PC-9 (cell line): ENCODE measurements around the gene PICALM. TPM values are rescaled to one million over a fixed set of nuclear protein-coding genes. Genes with fewer than 3 reads are reported as not detected.

ENCODE experiments used
- BruUV-seq: library from RNA; stranded (reverse); fragments of 400-500 nt; replicated peaks from 2 replicates; lab custom pipeline; 2021; lab: Mats Ljungman, UMichigan
- CTCF ChIA-PET: fragments of 300-600 bp; sonication (Branson Sonifier 250); formaldehyde crosslinking; loops from one replicate; lab custom pipeline; 2022; ENCODE audit warnings: antibody characterized with exemption; lab: Charles Lee
- POLR2A ChIA-PET: fragments of 300-600 bp; sonication (Branson Sonifier 250); formaldehyde crosslinking; loops from one replicate; lab custom pipeline; 2022; ENCODE audit warnings: antibody characterized with exemption; ENCODE audit not compliant: unreplicated experiment; lab: Charles Lee
- DNase-seq, 2 experiments: peaks; one replicate each; pipeline versions ENCODE4 v3.0.0 to v3.0.0-alpha.2; 2015 to 2022; ENCODE audit warnings: mixed read lengths in 1 of 2
- H2AFZ ChIP-seq: fragments of 200-600 bp; sonication (generic); 2 replicates; pipeline ENCODE4 v1.8.1; 2017; ENCODE audit warnings: antibody characterized with exemption
- H3F3A ChIP-seq: fragments of 200-600 bp; sonication (generic); 2 replicates; pipeline ENCODE4 v1.8.1; 2017; ENCODE audit warnings: antibody characterized with exemption, mild to moderate bottlenecking, low read depth; ENCODE audit not compliant: insufficient read depth
- H3K27ac ChIP-seq: fragments of 200-600 bp; sonication (generic); 2 replicates; pipeline ENCODE4 v1.6.1; 2016; ENCODE audit warnings: mixed run types
- H3K27me3 ChIP-seq: fragments of 200-600 bp; sonication (generic); 2 replicates; pipeline ENCODE4 v1.6.1; 2016; ENCODE audit warnings: low read depth, mixed run types; ENCODE audit not compliant: insufficient read depth
- H3K36me3 ChIP-seq: fragments of 200-600 bp; sonication (generic); 2 replicates; pipeline ENCODE4 v1.6.1; 2016; ENCODE audit warnings: low read depth, mixed run types
- H3K4me1 ChIP-seq: fragments of 200-600 bp; sonication (generic); replicated peaks from 2 replicates; pipeline ENCODE4 v1.6.1; 2016; ENCODE audit warnings: mixed run types; ENCODE audit not compliant: insufficient read depth
- H3K4me2 ChIP-seq: fragments of 200-600 bp; sonication (generic); 2 replicates; pipeline ENCODE4 v1.6.1; 2017; ENCODE audit warnings: mixed run types
- H3K4me3 ChIP-seq: fragments of 200-600 bp; sonication (generic); 2 replicates; pipeline ENCODE4 v1.6.1; 2016; ENCODE audit warnings: mixed run types
- H3K79me2 ChIP-seq: fragments of 200-600 bp; sonication (generic); 2 replicates; pipeline ENCODE4 v1.6.1; 2017; ENCODE audit warnings: low read depth, mixed run types
- H3K9me2 ChIP-seq: fragments of 200-600 bp; sonication (generic); 2 replicates; pipeline ENCODE4 v1.8.1; 2017; ENCODE audit warnings: mild to moderate bottlenecking; ENCODE audit not compliant: insufficient read depth
- H3K9me3 ChIP-seq: fragments of 200-600 bp; sonication (generic); 2 replicates; pipeline ENCODE4 v1.8.1; 2016; ENCODE audit warnings: low read depth; ENCODE audit not compliant: insufficient read depth
- H4K20me1 ChIP-seq: fragments of 200-600 bp; sonication (generic); 2 replicates; pipeline ENCODE4 v1.8.1; 2017; ENCODE audit not compliant: insufficient read depth
- EZH2 ChIP-seq: fragments of 200-600 bp; sonication (generic); IDR thresholded peaks from 2 replicates; pipeline ENCODE4 v1.8.0; 2017; ENCODE audit warnings: antibody characterized with exemption, low read depth
- intact Hi-C: fragments of 100-400 bp; cut with micrococcal nuclease; formaldehyde crosslinking; loops from one replicate; pipeline ENCODE4 v1.10.0; 2022; ENCODE audit not compliant: unreplicated experiment
- total RNA-seq: library from RNA; stranded (reverse); gene quantifications from 2 replicates; pipeline ENCODE4 v1.2.3, GENCODE V29; 2021
- TF ChIP-seq, protein P1 (sequence below): fragments of 200-600 bp; sonication (generic); conservative IDR thresholded peaks from 2 replicates; pipeline ENCODE4 v1.6.1; 2017; ENCODE audit warnings: mixed run types, antibody characterized with exemption, mild to moderate bottlenecking, moderate library complexity

The PICALM gene
- total RNA-seq, 1 experiment from 2014 or later: 116 TPM

GRCh38 chr11:85951428-85952107 is 117.3 kb downstream of the PICALM start:
- H2AFZ ChIP-seq: no peak overlapping the region
- H3K9me3 ChIP-seq: peaks cover 10% of the 10 kb centered on the region; the same call in 1 of the 2 replicates
- no TSS peak for BruUV-seq
- no peak for DNase-seq
- intact Hi-C loops: no loop called here
- no peak overlapping the region for H3K4me3 ChIP-seq
- H3K36me3 ChIP-seq: peaks cover 17% of the 10 kb centered on the region
- H3K79me2 ChIP-seq: no peaks in the 10 kb centered on the region
- H3F3A ChIP-seq: peaks cover 23% of the 10 kb centered on the region
- CTCF ChIA-PET: no interaction called here
- H3K4me1 ChIP-seq: peaks cover 26% of the 10 kb centered on the region
- TF ChIP-seq, protein P1, sequence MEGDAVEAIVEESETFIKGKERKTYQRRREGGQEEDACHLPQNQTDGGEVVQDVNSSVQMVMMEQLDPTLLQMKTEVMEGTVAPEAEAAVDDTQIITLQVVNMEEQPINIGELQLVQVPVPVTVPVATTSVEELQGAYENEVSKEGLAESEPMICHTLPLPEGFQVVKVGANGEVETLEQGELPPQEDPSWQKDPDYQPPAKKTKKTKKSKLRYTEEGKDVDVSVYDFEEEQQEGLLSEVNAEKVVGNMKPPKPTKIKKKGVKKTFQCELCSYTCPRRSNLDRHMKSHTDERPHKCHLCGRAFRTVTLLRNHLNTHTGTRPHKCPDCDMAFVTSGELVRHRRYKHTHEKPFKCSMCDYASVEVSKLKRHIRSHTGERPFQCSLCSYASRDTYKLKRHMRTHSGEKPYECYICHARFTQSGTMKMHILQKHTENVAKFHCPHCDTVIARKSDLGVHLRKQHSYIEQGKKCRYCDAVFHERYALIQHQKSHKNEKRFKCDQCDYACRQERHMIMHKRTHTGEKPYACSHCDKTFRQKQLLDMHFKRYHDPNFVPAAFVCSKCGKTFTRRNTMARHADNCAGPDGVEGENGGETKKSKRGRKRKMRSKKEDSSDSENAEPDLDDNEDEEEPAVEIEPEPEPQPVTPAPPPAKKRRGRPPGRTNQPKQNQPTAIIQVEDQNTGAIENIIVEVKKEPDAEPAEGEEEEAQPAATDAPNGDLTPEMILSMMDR: no peak
- TF ChIP-seq EZH2: no peak
- POLR2A ChIA-PET: interaction anchor here (0.5 to 0.7 kb wide), 3 partner anchors 10 to 294 kb away, joined by 3 to 10 read pairs (median 7); partner anchors contain the start of gene PICALM
- H3K27me3 ChIP-seq: no peaks in the 10 kb centered on the region
- no peaks in the 10 kb centered on the region for H4K20me1 ChIP-seq
- no peak overlapping the region for H3K27ac ChIP-seq
- H3K4me2 ChIP-seq: no peak overlapping the region
- no peaks in the 10 kb centered on the region for H3K9me2 ChIP-seq

DNA sequence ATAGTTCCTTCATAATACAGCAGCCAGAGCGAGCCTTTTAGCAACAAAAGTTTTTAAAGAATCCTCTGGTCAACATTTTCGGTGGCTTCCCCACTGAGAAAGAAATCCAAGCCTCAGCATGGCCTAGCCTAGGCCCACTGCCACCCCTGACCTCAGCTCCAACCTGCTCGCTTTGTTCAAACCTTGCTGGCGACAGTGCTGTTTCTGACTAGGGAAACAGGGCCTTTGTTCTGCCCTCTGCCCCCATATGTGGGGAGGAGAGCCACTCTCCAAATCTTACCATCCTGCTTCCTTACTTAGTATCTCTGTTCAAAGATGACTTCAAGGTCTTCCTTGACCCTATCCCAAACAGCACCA is 117.9 kb downstream of the PICALM start:
- intact Hi-C loops: no loop called here
- H3K4me3 ChIP-seq: no peak overlapping the region
- ChIA-PET POLR2A (interaction anchor here (0.5 to 0.7 kb wide), 3 partner anchors 11 to 294 kb away, joined by 3 to 10 read pairs (median 7); partner anchors contain the start of gene PICALM), CTCF (no interaction called here)
- peaks cover 23% of the 10 kb centered on the region for H3F3A ChIP-seq
- H3K36me3 ChIP-seq: peaks cover 12% of the 10 kb centered on the region
- no peak for DNase-seq
- no peaks in the 10 kb centered on the region for H4K20me1 ChIP-seq
- no peak overlapping the region for H3K4me2 ChIP-seq
- no TSS peak for BruUV-seq
- no peak overlapping the region for H3K27ac ChIP-seq
- H3K27me3 ChIP-seq: no peaks in the 10 kb centered on the region
- H3K79me2 ChIP-seq: no peaks in the 10 kb centered on the region
- no peak overlapping the region for H2AFZ ChIP-seq
- H3K9me3 ChIP-seq: peaks cover 10% of the 10 kb centered on the region; the same call in 1 of the 2 replicates
- no peaks in the 10 kb centered on the region for H3K9me2 ChIP-seq
- TF ChIP-seq EZH2: no peak
- TF ChIP-seq, protein P1: no peak
- peaks cover 26% of the 10 kb centered on the region for H3K4me1 ChIP-seq

GRCh38 chr11:85950317-85951048 is 118.4 kb downstream of the PICALM start:
- POLR2A ChIA-PET: interaction anchor here (0.7 kb wide), 1 partner anchor 11 kb away, joined by 3 read pairs; no protein-coding TSS in a partner anchor
- H3K4me3 ChIP-seq: no peak overlapping the region
- no peak overlapping the region for H2AFZ ChIP-seq
- H3F3A ChIP-seq: peaks cover 23% of the 10 kb centered on the region
- DNase-seq: no peak
- H3K9me2 ChIP-seq: no peaks in the 10 kb centered on the region
- peaks cover 10% of the 10 kb centered on the region; the same call in 1 of the 2 replicates for H3K9me3 ChIP-seq
- TF ChIP-seq, protein P1: no peak
- no peak for TF ChIP-seq EZH2
- no peaks in the 10 kb centered on the region for H4K20me1 ChIP-seq
- H3K4me2 ChIP-seq: no peak overlapping the region
- H3K4me1 ChIP-seq: peaks cover 26% of the 10 kb centered on the region
- H3K36me3 ChIP-seq: peaks cover 6% of the 10 kb centered on the region
- H3K27ac ChIP-seq: no peak overlapping the region
- no TSS peak for BruUV-seq
- no peaks in the 10 kb centered on the region for H3K79me2 ChIP-seq
- intact Hi-C loops: no loop called here
- H3K27me3 ChIP-seq: no peaks in the 10 kb centered on the region
- CTCF ChIA-PET: no interaction called here
